ENCODE data around the gene SLX9.

The SLX9 gene

DNA sequence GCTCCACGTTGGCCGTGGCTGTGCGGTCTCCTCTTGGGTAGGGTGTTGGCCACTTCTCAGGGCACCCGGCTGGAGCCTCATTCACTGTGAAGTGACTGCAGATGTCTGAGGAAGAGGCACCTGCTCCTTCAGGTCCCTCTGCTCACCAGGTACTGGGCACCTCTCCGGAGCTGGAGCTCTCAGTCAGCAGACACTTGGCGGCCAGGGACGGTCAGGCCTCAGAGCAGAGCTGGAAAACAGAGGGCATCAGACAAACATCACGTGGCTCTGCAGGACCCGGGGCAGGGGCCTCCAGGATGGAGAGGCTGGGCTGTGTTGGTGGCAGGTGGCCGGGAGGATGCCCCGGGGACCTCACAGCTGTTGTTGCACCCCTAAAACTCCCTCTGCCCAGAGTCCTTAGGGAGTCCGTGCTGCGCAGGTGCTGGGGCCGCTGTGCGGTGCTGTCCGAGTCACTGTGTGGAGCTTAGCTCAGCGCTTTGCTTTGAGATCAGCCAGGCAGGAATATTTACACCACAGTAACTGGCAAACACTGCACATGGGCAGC lies 59.7 kb downstream of the SLX9 start:
- in situ Hi-C loops (cut with MboI; ENCODE audit: low sequenced_read_pairs) = no loop called here

DNA sequence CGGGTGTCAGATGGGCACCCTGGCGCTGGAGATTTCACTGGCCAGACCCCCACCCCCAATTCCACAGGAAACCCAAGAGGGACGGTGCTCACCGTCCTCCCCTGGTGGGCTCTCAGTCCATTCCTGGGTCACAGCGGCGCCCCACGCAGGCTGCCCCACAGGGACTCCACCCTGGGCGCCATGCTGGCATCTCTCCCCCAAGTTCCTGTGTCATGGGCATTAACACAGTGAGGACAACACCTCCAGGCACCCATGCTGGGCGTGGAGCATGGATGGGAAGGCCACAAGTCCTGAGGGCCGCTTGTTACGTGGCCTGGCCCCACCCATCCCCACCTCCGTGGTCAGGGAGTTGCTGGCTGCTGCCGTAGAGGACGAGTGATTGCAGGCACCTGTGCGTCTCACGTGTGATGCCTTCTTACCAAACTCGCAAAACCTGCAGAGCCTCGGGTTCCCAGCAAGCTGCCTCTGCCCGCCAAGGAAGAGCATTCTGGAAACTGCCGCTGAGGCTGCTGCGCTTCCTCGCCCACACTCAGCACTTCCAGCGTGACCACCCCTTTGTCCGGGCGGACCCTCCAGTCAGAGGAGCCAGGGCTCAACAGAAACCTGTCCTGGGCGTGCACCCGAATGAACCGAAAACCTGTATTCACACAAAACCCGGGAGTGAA lies 60.3 kb downstream of the SLX9 start:
- in situ Hi-C loops (cut with MboI; ENCODE audit: low sequenced_read_pairs) = no loop called here

DNA sequence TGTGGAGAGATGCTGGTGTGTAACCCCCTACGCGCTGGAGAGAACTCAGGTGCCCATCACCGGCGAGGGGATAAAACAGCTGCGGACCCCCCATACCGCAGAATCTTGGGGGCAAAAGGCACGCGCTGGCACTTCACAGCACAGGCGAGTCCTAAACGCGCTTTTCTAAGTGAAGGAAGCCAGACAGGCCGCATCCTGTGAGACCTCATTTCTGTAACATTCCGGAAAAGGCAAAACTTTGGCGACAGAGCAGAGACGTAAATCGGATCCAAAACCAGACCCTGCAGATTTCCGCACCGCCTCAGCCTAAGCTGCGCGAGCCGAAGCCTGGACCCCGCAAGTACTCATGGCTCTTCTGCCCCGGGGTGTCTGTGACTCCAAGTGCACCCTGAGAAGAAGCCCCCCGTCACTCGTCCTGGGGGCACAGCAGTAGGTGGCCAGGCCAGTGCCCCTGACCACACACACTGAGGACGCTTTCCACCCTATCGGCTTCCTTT lies 60.9 kb downstream of the SLX9 start:
- in situ Hi-C loops (cut with MboI; ENCODE audit: low sequenced_read_pairs) = no loop called here

DNA sequence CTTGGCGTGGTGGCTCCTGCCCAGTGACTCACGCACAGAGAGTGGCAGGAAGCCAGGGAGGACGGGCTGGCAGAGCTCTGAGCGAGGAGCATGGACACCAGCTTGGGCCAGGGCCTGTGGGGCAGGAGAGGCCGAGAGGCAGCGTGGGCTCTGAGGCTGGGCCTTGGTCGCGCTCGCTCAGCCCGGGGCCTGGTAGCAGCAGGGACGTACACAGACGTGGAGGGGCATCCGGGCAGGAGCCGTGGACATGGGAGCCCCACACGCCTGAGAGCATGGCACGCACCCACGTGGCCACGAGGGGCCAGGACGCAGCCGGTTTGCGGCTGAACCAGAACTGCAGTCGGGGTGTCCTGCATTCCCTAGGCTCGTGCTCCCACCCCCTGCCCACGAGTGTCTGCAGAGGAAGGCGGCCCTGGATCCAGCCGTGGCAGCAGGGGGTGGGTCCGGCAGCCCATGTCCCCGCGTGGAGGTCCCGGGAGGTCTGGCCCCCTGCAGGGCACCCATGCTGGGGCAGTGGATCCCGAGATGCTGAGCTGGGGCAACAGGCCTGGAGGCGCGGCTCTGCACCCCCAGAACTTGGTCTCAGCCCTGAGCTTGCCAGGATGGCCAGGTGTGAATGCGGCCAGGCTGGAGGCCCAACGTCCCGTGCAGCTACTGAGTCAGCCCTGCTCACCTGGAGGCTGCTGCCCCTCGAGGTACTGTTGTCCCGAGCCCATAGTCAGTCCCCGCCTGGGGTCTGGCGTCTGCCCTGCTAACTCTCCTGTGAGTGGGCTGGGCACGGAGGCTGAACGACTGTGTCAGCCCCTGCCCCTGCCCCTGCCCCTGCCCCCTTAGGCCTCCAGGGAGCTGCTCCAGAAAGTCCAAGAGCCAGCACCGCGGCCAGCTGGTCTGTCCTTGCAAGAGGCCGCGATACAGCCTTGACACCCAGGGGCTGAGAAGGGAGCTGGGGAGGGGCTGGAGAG lies 61.6 kb downstream of the SLX9 start:
- in situ Hi-C loops (cut with MboI; ENCODE audit: low sequenced_read_pairs) = no loop called here

DNA sequence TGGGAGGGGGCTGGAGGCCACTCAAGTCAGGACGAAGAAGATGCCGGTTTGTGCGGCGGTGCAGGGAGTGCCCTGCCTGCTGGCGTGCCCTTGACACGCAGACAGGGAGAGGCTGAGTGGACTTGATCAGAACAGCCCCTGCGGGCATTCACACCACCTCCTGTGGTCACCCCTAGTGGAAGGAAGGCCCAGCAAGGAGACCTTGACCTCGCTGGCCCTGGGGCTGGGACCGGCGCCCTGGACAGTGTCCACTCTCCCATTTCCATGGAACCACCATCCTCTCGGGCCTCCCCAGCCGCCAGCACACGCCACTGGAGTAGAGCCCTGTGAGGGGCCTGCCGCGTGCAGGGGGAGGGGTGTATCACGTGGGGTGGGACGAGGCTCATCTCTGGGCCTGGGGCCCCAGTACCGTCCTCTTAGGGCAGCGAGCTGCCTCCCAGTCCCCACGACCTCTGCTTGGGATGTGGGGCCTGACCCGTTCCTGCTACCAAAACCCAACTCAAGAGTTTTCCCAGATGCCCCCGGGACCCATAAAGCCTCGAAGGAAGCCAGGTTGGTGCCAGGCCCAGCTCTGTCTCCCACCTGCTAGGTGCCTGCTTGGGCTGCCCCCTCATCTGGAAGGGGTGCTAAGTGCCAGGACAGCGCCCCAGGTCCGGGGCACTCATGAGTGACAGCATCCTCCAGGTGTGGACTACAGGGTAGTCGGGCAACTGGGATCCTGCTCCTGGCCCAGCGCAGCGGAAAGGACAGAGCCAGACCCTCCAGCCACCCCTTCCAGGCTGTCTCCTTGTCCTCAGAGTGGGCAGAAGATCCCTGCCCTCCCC lies 62.8 kb downstream of the SLX9 start:
- in situ Hi-C loops (cut with MboI; ENCODE audit: low sequenced_read_pairs) = no loop called here

DNA sequence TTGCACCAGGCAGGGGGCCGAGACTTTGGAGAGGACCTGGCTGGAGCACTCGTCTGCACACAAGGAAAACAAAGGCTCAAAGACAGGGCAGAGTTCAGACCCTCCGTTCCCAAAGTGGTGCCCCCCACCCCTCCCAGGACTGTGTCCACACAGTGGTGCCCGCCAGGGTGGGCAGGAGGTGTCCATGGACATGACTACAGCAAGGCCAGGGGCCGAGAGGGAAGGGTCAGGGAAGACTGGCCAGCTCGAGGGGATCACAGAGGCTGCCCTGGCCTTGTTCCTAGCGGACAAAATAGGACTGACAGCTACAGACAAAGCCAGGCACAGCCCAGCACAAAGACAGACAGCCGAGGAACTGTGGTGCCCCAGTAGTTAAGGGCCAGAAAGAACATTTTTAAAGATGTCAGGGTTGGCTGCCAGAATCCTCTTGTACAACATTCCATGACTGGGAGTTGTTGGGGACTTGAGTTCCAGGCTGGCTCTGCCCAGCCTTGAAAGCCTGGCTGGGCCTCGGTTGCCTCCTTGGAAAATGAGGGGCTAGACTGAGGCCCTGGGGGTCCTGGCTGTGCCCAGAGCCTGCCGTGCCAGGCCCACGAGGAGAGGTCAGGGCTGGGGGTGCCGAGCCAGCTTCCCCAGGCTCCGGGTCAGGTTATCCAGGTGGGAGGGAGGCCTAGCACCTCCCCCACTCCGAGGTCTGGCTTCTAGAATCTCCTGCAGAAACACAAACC lies 63.7 kb downstream of the SLX9 start:
- in situ Hi-C loops (cut with MboI; ENCODE audit: low sequenced_read_pairs) = no loop called here

DNA sequence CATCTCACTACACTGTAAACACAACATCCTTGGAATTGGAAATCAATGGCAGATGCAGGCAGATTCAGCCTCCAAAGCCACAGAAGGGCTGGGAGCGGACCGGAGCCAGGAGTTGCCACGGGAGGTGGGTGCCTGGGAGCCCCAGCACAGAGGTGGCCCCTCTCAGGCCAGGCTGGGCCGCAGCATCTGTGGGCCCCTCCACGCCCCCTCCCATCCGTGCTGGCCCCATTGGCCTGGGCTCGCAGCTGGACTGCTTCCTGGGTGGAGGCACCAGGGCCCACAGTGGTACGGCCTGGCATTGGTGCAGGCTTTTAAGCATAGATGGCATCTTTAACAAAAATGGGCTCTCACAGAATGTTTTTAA lies 64.2 kb downstream of the SLX9 start:
- in situ Hi-C loops (cut with MboI; ENCODE audit: low sequenced_read_pairs) = no loop called here

DNA sequence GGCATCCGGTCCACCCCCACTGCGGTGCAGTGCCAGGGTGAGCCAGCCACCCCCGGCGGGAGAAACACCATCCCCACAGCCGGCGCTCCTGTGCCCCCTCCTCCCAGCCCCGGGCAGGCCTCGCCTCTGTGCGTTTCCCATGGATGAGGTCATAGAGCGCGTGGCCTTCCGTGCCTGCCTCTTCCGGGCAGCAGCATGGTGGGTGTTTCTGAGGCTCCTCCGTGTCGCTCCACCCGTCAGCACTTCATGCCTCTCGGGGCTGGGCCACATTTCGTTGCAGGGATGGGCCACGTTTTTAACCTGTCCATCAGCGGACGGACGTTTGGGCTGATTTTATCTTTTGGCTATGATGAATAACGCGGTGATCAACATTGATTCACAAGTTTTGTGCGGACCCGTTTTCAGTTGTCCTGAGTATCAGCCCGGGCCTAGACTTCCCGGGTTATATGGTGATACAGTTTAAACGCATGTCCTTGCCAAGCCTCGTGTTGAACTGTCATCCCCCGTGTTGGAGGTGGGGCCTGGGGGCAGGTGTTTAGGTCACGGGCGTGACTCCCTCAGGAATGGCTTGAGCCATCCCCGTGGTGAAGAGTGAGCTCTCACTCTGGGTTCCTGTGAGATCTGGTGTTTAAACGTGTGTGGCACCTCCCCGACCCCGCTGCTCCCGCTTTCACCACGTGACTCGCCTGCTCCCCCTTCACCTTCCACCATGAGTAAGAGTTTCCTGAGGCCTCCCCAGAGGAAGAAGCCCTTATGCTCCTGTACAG lies 64.8 kb downstream of the SLX9 start:
- in situ Hi-C loops (cut with MboI; ENCODE audit: low sequenced_read_pairs) = no loop called here

DNA sequence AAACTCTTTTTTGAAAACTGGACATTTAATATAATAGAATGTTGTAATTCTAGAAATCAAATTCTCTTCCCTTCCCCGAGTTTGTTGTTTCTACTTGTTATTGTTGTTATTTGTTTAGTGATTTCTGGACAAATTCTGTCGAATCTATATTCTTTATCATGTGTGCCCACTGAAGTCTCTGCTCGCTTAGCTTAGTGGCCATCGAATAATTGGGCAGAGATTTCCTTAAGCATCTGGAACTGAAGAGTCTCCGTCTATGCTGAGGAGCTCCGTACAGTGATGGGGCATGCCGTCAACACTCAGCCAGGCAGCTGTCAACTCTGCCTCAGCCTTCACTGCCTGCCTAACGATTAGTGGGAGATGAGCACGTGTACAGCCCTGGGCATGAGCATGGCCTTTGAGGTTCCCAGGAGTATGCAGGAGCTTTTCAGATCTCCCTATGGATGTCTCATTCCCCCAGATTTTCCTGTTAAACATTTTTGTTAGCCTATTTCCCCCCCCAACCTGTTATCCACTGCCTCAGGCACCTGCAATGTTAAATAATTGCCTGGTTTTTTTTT lies 66.8 kb downstream of the SLX9 start:
- in situ Hi-C loops (cut with MboI; ENCODE audit: low sequenced_read_pairs) = no loop called here

DNA sequence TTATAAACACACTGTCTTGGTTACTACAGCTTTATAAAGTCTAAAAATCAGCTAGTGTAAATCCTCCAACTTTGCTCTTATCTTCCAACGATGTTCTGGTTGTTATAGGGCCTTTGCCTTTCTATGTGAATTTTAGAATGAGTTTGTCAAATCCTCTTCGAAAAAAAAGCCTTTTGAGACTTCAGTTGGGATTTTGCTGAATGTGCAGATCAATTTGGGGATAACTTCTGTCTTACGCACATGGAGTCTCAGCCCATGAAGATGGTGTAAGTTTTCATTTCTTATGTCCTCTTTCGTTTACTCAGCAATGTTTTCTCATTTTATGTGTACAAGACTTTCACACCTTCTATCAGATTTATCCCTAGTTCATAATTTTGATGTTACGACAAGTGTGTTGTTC lies 69.8 kb downstream of the SLX9 start:
- in situ Hi-C loops (cut with MboI; ENCODE audit: low sequenced_read_pairs) = no loop called here

DNA sequence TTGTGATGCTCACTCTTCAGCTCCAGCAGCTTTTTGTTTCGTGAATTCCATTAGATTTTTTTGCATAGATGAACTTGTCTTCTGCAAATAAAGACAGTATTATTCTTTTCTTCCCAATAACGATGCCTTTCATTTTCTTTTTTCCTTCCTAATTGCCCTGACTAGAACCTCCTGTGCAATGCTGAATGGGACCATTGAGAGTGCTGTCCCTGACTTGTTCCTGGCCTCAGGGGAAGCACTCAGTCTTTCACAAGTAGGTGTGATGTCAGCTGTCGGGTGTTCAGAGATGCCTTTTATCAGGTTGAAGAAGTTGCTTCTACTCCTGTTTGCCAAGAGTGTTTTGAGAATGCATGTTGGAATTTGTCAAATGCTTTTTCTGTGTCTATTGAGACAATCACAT lies 70.3 kb downstream of the SLX9 start:
- in situ Hi-C loops (cut with MboI; ENCODE audit: low sequenced_read_pairs) = no loop called here

DNA sequence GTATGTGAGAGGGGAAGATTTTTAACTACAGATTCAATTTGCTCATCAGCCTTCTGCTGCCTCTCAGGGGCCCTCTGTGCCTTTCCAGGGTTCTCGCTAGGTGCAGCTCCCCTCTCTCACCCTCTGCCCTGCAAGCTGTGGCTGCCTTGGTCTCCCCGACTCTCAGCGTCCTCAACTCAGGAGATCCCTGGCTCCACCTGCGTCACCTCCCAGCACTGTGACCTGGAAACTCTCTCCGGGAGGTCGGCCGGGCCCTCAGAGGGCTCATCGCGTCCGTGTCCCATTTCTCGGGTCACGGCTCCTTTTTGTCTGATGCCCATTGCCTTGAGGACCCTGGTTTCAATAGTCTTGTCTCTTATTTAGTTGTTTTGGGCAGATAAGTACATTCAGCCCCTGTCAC lies 71.0 kb downstream of the SLX9 start:
- in situ Hi-C loops (cut with MboI; ENCODE audit: low sequenced_read_pairs) = no loop called here

DNA sequence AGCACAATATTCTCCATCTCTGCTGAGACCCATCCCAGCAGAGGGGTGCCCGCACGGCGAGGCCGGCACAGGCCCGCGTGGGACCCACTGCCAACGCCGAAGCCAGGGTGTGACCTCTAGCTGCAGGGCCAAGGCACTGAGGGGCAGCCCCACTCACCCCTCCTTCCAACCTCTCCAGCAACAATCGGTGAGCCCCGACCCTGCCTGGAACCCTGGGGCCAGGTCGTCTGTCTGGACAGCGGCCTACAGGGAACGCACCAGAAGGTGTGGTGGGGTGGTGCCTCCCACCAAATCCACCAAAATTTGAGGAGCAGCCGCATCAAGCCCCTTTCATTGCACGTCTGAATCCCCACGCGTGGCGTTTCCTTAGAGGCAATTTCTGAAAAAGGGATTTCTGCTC lies 71.6 kb downstream of the SLX9 start:
- in situ Hi-C loops (cut with MboI; ENCODE audit: low sequenced_read_pairs) = no loop called here

DNA sequence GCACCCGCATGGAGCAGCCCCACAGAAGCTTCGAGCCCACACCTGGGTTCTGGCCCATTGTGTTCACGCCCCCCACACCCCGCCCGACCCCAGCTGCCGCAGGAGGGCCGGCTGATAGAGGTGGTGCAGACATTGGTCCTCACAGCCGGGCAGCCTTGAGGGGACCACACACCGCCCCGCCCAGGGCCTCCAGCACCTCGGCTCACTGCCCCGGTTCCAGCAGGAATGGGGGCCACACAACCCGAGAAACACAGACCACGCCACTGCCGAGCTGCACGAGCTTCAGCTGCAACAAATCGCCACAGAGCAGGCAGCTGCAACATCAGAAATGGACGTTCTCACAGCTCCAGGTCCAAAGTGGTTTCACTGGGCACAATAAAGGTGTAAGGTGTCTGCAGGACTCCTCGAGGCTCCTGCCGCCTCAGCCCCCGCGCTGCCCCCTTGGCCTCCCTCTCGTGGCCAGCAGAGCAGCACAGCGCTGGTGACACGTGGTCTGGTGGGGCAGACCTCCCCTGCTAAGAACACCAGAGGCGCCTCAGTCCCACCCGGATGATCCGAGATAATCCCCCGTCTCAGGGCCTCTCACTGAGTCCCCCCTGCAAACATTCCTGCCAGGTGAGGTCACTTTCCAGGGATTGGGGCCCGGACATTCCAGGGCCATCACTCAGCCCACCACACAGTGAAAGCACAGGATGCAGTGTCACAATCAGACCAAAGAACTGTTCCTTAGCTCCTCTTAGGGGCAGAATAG lies 72.3 kb downstream of the SLX9 start:
- in situ Hi-C loops (cut with MboI; ENCODE audit: low sequenced_read_pairs) = no loop called here

DNA sequence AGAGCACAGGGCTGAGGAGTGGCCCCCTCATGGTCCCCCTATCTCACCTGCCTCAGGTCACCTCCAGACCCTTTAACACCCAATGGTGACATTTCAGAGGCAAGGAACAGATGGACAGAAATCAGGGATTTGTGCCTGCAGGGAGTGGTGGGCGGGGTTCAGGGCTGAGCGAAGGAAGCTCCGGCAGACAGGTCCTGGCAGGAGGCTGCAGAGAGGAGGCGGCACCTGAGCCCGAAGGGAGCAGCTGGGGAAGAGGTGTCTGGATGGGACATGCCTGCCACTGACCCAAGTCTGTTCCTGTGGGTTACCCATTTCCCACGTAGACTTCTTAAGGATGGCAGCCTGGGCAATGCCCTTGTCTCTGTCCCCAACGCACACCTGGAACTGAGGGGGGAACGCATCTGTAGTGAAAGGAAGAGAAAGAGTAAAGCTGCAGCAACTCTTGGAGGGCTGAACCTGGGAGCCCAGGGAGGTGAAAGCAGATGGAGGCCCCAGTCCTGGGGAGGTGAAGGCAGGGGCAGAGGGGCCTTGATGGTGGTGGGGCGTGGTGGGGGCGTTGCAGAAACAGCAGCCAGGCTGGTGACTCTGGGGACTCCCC lies 72.9 kb downstream of the SLX9 start:
- in situ Hi-C loops (cut with MboI; ENCODE audit: low sequenced_read_pairs) = no loop called here

DNA sequence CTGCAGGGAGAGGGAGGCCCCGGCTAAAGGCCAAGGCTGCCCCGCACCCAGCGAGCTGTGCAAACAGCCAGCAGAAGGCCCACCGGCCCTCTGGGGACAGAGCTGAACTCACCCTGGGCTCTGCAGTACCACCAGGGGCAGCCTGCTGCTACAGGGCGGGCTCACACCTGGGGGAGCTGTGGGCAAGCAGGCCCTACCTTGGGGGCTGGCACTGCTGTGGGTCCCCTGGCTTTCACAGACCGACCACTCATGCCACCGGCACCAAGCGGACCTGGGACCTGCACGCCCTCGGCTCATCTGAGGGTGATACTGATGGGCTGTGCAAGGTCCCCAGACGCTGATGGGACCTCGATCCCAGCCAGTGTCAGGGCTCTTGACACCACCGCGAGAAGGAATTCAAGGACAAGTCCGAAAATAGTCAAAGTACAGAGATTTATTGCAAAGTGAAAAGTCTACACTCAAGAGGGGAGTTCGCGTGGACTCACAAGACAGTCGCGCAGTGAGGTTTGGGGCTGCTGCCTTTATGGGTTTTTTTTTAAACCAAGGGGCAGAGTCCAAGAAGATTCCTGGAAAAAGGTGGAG lies 73.5 kb downstream of the SLX9 start:
- in situ Hi-C loops (cut with MboI; ENCODE audit: low sequenced_read_pairs) = no loop called here

DNA sequence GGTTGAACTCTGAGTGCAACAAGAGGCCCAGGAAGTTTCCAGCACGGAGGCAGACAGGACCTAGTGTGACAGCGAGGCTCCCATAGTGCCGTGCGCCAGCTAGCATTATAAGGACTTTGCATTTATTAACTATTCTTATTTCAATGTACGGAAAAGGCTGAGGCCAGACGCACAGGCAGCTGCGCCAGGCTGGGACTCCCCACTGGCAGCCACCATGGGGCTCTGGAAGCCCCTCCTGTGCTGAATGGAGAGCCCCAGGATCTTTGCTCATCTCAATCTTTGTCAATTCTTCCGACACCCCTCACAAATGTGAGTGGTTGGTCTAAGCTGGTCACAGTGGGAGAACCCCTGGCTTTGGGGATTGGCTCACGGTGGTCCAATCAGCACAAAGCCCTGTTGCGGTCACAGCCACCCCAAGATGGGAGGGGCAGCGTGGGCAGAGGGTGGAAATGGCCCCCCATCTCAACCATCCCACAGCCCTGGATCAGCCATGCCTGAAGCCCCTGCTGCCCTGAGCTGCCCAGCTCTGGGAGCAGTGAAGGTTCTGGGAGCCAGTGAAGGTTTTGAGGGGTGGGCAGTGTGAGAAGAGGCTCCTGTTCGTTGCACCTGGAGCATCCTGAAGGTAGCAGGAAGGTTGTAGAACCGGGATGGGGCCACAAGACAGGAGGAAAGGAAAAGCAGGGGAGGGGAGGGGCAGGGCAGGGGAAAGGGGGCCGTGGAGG lies 75.1 kb downstream of the SLX9 start:
- in situ Hi-C loops (cut with MboI; ENCODE audit: low sequenced_read_pairs) = no loop called here

All from hTERT RPE-1 (cell line).